ENCODE results near the gene NEURL1B.
"Not testable (repeated sequence)": the region's sequence is repeated elsewhere in the genome, so short reads cannot be mapped to it uniquely, and the experiment has no call there.

NEURL1B gene

GRCh38 chr5:172710676-172711075 lies 69.6 kb downstream of the NEURL1B start:
- H3K27ac Mint-ChIP-seq: no peak overlapping the region

GRCh38 chr5:172711321-172711861 lies 70.3 kb downstream of the NEURL1B start:
- not testable (repeated sequence) for H3K36me3 Mint-ChIP-seq (ENCODE audit: low read depth); H3K9me3 Mint-ChIP-seq; H3K27ac Mint-ChIP-seq; H3K4me1 Mint-ChIP-seq (ENCODE audit: low read depth); H3K4me3 Mint-ChIP-seq; H3K27me3 Mint-ChIP-seq

More at GRCh38 chr5:172710676-172711075, 69.6 kb downstream of the NEURL1B start:
- Mint-ChIP-seq H3K36me3 (ENCODE audit: low read depth) (no peaks in the 10 kb centered on the region), H3K4me3 (no peak overlapping the region), H3K4me1 (ENCODE audit: low read depth) (no peaks in the 10 kb centered on the region), H3K27me3 (peaks cover 10% of the 10 kb centered on the region), H3K9me3 (no peaks in the 10 kb centered on the region)

- H3K9me3 Mint-ChIP-seq: no peaks in the 10 kb centered on the region
- no peaks in the 10 kb centered on the region for H3K4me1 Mint-ChIP-seq (ENCODE audit: low read depth)
- H3K27me3 Mint-ChIP-seq: peaks cover 2% of the 10 kb centered on the region
- H3K27ac Mint-ChIP-seq: no peak overlapping the region
- H3K36me3 Mint-ChIP-seq (ENCODE audit: low read depth): no peaks in the 10 kb centered on the region
- no peak overlapping the region for H3K4me3 Mint-ChIP-seq
These were observed 71.5 kb downstream of the NEURL1B start for GRCh38 chr5:172712610-172713009.

- no peaks in the 10 kb centered on the region for H3K27me3 Mint-ChIP-seq
- H3K9me3 Mint-ChIP-seq: no peaks in the 10 kb centered on the region
- no peak overlapping the region for H3K4me3 Mint-ChIP-seq
- no peak overlapping the region for H3K27ac Mint-ChIP-seq
- H3K36me3 Mint-ChIP-seq (ENCODE audit: low read depth): no peaks in the 10 kb centered on the region
- H3K4me1 Mint-ChIP-seq (ENCODE audit: low read depth): no peaks in the 10 kb centered on the region
These were observed 72.2 kb downstream of the NEURL1B start for GRCh38 chr5:172713113-172713808.

- Mint-ChIP-seq H3K4me1 (ENCODE audit: low read depth) (no peaks in the 10 kb centered on the region), H3K27ac (no peak overlapping the region)
These were observed 72.9 kb downstream of the NEURL1B start for GRCh38 chr5:172713809-172714490.

GRCh38 chr5:172714491-172715420 lies 73.7 kb downstream of the NEURL1B start:
- no peak overlapping the region for H3K4me3 Mint-ChIP-seq
- H3K36me3 Mint-ChIP-seq (ENCODE audit: low read depth): no peaks in the 10 kb centered on the region
- no peaks in the 10 kb centered on the region for H3K9me3 Mint-ChIP-seq
- H3K4me1 Mint-ChIP-seq (ENCODE audit: low read depth): no peaks in the 10 kb centered on the region
- no peak overlapping the region for H3K27ac Mint-ChIP-seq
- H3K27me3 Mint-ChIP-seq: no peaks in the 10 kb centered on the region

More at GRCh38 chr5:172713809-172714490, 72.9 kb downstream of the NEURL1B start:
- no peaks in the 10 kb centered on the region for H3K27me3 Mint-ChIP-seq
- no peaks in the 10 kb centered on the region for H3K36me3 Mint-ChIP-seq (ENCODE audit: low read depth)
- no peak overlapping the region for H3K4me3 Mint-ChIP-seq
- H3K9me3 Mint-ChIP-seq: no peaks in the 10 kb centered on the region

GRCh38 chr5:172715421-172715780 lies 74.3 kb downstream of the NEURL1B start:
- no peaks in the 10 kb centered on the region for H3K4me1 Mint-ChIP-seq (ENCODE audit: low read depth)
- H3K4me3 Mint-ChIP-seq: no peak overlapping the region
- no peaks in the 10 kb centered on the region for H3K36me3 Mint-ChIP-seq (ENCODE audit: low read depth)
- H3K9me3 Mint-ChIP-seq: no peaks in the 10 kb centered on the region
- no peaks in the 10 kb centered on the region for H3K27me3 Mint-ChIP-seq
- no peak overlapping the region for H3K27ac Mint-ChIP-seq

- no peaks in the 10 kb centered on the region for H3K36me3 Mint-ChIP-seq (ENCODE audit: low read depth)
- H3K4me1 Mint-ChIP-seq (ENCODE audit: low read depth): peaks cover under 1% of the 10 kb centered on the region
- H3K9me3 Mint-ChIP-seq: no peaks in the 10 kb centered on the region
- no peak overlapping the region for H3K4me3 Mint-ChIP-seq
- H3K27me3 Mint-ChIP-seq: no peaks in the 10 kb centered on the region
- no peak overlapping the region for H3K27ac Mint-ChIP-seq
These were observed 75.0 kb downstream of the NEURL1B start for GRCh38 chr5:172715931-172716682.

GRCh38 chr5:172716796-172717313 lies 75.8 kb downstream of the NEURL1B start:
- Mint-ChIP-seq H3K4me3 (no peak overlapping the region), H3K36me3 (ENCODE audit: low read depth) (no peaks in the 10 kb centered on the region), H3K27me3 (no peaks in the 10 kb centered on the region), H3K27ac (no peak overlapping the region), H3K4me1 (ENCODE audit: low read depth) (peaks cover 8% of the 10 kb centered on the region), H3K9me3 (no peaks in the 10 kb centered on the region)

GRCh38 chr5:172717481-172718195 lies 76.6 kb downstream of the NEURL1B start:
- Mint-ChIP-seq H3K27ac (peak overlapping the region; percentile 34), H3K27me3 (no peaks in the 10 kb centered on the region), H3K4me1 (ENCODE audit: low read depth) (peaks cover 16% of the 10 kb centered on the region), H3K4me3 (no peak overlapping the region), H3K9me3 (no peaks in the 10 kb centered on the region), H3K36me3 (ENCODE audit: low read depth) (no peaks in the 10 kb centered on the region)

- no peaks in the 10 kb centered on the region for H3K27me3 Mint-ChIP-seq
These were observed 77.6 kb downstream of the NEURL1B start for GRCh38 chr5:172718527-172719114.

GRCh38 chr5:172719211-172719610 lies 78.1 kb downstream of the NEURL1B start:
- Mint-ChIP-seq H3K4me3 (no peak overlapping the region), H3K4me1 (ENCODE audit: low read depth) (peaks cover 18% of the 10 kb centered on the region), H3K36me3 (ENCODE audit: low read depth) (no peaks in the 10 kb centered on the region), H3K9me3 (no peaks in the 10 kb centered on the region), H3K27me3 (no peaks in the 10 kb centered on the region), H3K27ac (no peak overlapping the region)

More at GRCh38 chr5:172718527-172719114, 77.6 kb downstream of the NEURL1B start:
- peaks cover 18% of the 10 kb centered on the region for H3K4me1 Mint-ChIP-seq (ENCODE audit: low read depth)
- H3K36me3 Mint-ChIP-seq (ENCODE audit: low read depth): no peaks in the 10 kb centered on the region
- no peaks in the 10 kb centered on the region for H3K9me3 Mint-ChIP-seq
- H3K4me3 Mint-ChIP-seq: no peak overlapping the region
- H3K27ac Mint-ChIP-seq: no peak overlapping the region

GRCh38 chr5:172720655-172721054 lies 79.6 kb downstream of the NEURL1B start:
- no peaks in the 10 kb centered on the region for H3K9me3 Mint-ChIP-seq
- no peak overlapping the region for H3K4me3 Mint-ChIP-seq
- H3K27me3 Mint-ChIP-seq: no peaks in the 10 kb centered on the region
- H3K4me1 Mint-ChIP-seq (ENCODE audit: low read depth): peaks cover 18% of the 10 kb centered on the region
- no peak overlapping the region for H3K27ac Mint-ChIP-seq
- H3K36me3 Mint-ChIP-seq (ENCODE audit: low read depth): no peaks in the 10 kb centered on the region
